NCI-H1930 (cell line): ENCODE measurements around the gene POLK.
"Not testable (repeated sequence)": the region's sequence is repeated elsewhere in the genome, so short reads cannot be mapped to it uniquely, and the experiment has no call there.

Source experiments
- DNase-seq, 2 experiments: peaks; one replicate each; lab custom pipeline; 2025; lab: John Stamatoyannopoulos, UW

The POLK gene

GRCh38 chr5:75551471-75551870 is 39.8 kb downstream of the POLK start:
- DNase-seq: no peak

GRCh38 chr5:75552764-75553163 is 41.1 kb downstream of the POLK start:
- DNase-seq: no peak

GRCh38 chr5:75553358-75553757 is 41.7 kb downstream of the POLK start:
- DNase-seq: no peak

DNA sequence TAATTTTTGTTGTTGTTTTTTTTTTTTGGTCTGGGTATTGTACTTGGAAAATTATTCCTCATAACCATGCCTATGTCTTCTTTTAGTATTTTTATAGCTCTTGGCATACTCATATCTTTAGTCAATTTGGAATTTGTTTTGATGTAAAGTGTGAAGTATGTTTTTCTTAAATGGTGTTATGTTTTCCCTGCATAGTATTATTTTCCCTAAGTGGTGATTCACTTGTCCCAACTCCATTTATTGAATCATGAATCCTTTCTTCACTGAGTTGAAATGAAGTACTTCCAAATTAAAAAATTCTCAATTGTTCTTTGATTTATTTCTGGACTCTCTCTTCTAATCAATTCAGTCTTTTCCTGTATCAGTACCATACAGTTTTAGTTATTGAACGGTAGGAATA is 46.5 kb downstream of the POLK start:
- DNase-seq: no peak

DNA sequence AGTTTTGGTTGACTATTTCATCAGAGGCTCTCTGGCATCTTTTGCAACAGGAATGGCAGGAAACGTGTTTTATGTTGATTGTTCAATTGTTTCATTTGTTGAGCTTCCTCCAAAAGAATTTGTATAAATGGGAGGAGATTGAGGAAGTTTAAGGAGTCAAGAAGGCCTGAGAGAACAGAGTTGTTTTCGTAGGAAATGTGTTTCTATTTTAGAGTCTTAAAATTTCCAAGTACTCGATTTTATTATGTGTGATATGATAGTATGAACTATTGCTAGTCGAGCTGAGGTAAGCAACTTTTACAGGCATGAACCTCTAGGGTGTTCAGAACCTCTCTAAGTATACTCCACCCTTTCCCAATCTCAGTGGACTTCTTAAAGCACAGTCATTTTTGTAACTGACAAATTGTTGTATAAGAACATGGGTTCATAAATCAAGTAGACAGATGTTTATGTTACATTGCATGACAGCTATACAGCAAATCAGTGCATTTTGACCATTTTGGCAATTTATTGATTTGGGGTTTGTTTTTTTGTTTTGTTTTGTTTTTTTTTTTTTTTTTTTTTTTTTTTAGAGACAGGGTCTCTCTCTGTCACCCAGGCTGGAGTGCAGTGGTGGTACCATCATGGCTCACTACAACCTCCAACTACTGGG is 47.4 kb downstream of the POLK start:
- no peak for DNase-seq

GRCh38 chr5:75560655-75561054 is 49.0 kb downstream of the POLK start:
- not testable (repeated sequence) for DNase-seq

- DNase-seq: not testable (repeated sequence)
These were observed 54.5 kb downstream of the POLK start for GRCh38 chr5:75565991-75566709.

- no peak for DNase-seq
These were observed 55.1 kb downstream of the POLK start for GRCh38 chr5:75566710-75567309.

DNA sequence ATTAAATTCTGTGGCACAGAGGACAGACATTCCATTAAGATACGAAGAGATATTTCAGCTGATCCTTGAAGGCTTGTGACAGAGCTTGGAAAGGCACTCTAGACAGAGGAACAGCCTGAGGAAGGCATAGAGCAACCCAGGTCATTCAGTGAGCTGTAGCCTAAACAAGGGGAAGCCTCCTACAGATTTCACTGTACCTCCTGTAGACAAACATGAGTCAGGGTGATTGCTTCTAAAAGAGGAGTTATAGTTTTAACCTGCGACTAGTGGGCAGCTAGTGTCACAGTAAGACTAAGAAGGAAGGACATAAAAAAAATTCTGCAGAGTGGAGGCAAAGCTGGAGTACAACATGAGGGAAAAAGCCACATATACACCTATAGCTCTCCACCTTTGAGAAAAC is 56.0 kb downstream of the POLK start:
- no peak for DNase-seq

DNA sequence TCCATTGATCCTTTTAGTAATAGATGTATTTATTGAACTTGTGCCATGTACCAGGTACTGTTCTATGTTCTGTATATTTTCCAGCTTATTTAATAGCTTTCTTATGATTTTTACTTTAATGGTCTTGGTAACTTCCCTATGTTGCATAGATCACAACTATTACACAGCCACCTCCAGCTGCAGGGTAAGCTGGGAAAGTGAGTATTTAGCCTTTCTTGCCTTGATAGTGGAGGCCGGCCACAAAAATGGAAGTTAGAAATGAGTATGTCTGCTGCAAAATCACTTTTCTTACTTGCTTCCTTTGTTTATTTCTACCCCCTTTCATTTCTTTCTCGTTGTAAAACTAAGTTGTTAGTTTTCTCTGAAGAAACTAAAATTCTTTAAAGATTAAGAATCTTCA is 56.5 kb downstream of the POLK start:
- no peak for DNase-seq

GRCh38 chr5:75571547-75571946 is 59.9 kb downstream of the POLK start:
- no peak for DNase-seq

GRCh38 chr5:75574791-75575190 is 63.1 kb downstream of the POLK start:
- no peak for DNase-seq

DNA sequence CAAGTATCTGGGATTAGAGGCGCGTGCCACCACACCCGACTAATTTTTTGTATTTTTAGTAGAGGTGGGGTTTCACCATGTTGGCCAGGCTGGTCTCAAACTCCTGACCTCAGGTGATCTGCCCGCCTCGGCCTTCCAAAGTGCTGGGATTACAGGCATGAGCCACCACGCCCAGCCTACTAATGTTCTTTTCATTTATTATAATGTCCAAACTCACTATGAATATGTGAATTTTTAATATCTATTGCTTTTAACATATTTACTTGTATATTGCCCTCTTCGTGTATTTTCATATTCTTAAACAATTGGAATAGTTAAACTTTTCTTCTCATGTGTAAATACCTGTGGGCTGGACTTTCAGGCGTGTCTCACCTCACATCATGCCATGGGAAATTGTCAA is 66.6 kb downstream of the POLK start:
- DNase-seq: not testable (repeated sequence)

- DNase-seq: no peak
These were observed 73.0 kb downstream of the POLK start for GRCh38 chr5:75584641-75585040.

DNA sequence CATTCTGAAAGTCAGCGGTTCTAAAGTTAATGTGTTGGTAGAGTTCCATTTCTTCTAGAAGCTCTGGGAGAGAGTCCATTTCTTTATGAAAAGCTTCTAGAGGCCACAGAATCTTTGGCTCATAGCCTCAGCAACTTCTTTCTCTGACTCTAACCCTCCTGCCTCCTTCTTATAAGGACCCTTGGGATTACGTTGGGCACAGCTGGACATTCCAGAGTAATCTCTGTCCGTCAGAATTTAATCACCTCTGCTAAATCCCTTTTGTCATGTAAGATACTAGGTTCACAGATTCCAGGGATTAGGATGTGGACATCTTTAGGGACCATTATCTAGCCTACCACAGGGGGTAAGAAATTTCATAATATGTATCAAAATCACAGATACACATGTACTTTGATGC is 77.0 kb downstream of the POLK start:
- DNase-seq: no peak

- DNase-seq: no peak
These were observed 88.8 kb downstream of the POLK start for GRCh38 chr5:75600535-75600934.

DNA sequence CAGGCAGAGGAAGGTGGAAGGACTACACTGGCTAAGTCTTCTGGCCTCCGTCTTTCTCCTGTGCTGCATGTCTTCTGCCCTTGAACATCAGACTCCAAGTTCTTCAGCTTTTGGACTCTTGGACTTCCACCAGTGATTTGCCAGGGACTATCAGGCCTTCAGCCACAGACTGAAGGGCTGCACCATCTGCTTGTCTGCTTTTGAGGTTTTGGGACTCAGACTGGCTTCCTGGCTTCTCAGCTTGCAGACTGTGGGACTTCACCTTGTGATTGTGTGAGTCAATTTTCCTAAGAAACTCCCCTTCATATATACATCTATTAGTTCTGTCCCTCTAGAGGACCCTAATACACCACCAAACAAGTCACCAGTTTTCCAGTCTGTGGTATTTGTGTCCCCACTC is 89.9 kb downstream of the POLK start:
- no peak for DNase-seq

GRCh38 chr5:75601996-75602395 is 90.3 kb downstream of the POLK start:
- DNase-seq: no peak

DNA sequence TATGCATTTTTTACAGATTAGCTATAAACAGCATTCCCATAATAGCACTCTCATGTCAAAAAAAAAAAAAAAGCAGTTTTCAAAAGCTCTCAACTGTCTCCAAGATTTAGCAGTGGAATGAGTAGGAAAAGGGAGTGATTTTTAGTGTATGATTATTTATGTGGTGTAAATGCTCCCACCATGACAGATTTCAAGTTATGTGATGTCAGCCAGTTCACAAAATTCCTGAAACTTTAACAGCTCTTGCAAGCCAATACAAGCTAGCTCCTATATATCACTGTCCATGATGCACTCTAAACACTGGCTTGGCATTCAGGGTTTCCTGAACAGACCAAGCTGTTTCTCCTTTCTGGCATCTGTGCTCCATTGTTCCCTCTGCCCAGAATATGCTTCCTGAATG is 91.7 kb downstream of the POLK start:
- no peak for DNase-seq

DNA sequence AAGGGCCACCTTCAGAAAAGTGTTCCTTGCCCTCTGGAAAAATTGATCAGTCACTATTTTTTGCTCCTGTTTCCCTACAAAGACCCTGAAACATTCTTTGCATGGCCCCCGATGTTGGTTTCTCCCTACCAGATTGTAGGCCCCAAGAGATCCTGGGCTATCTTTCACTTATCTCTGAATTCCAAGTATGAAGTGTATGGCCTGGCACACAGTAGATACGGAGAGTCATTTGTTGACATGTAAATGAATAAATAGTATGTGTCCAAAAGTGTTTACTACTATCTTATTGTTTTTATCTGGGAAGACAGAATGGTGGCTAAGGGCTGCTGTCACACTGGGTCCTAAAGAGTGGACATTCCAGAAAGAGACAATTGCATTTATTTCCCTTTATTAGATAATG is 92.1 kb downstream of the POLK start:
- DNase-seq: no peak

DNA sequence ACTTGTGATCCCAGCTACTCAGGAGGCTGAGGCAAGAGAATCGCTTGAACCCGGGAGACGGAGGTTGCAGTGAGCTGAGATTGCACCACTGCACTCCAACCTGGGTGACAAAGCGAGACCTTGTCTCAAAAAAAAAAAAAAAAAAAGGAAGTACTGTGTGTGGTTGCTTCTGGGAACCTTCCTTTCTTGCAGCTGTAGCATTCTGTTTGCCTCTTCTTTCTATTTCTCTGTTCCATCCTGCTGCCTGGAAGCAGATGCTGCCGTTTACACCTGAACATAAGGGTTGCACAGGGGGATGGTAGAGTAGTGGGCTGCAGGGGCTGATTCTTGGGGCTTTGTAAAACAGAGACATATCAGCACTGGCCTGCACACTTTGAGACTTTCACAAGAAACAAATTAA is 95.7 kb downstream of the POLK start:
- DNase-seq: not testable (repeated sequence)

- no peak for DNase-seq
These were observed 97.2 kb downstream of the POLK start for GRCh38 chr5:75608870-75609269.

GRCh38 chr5:75610201-75610600 is 98.5 kb downstream of the POLK start:
- DNase-seq: no peak
